A673 (cell line): ENCODE results near the gene ZNF716. TPM values are rescaled to one million over a fixed set of nuclear protein-coding genes. Genes with fewer than 3 reads are reported as not detected.

Experiments
- BruUV-seq: library from RNA; stranded (reverse); fragments of 400-500 nt; replicated peaks from 2 replicates; lab custom pipeline; 2021; lab: Mats Ljungman, UMichigan
- CTCF ChIA-PET: fragments of 300-600 bp; sonication (Branson Sonifier 250); formaldehyde crosslinking; loops from one replicate; lab custom pipeline; 2022; ENCODE audit warnings: antibody characterized with exemption; lab: Charles Lee
- POLR2A ChIA-PET: fragments of 300-600 bp; sonication (Branson Sonifier 250); formaldehyde crosslinking; loops from one replicate; lab custom pipeline; 2022; ENCODE audit warnings: antibody characterized with exemption; ENCODE audit not compliant: low non-redundant PET; lab: Charles Lee
- DNase-seq: peaks from one replicate; pipeline ENCODE4 v3.0.0-alpha.2; 2015; ENCODE audit warnings: low spot score
- H3K27ac ChIP-seq: fragments of 200-600 bp; sonication (generic); 2 replicates; pipeline ENCODE4 v1.5.1; 2016; ENCODE audit warnings: mixed run types, low read depth, mild to moderate bottlenecking, mixed read lengths, antibody characterized with exemption, low read length; ENCODE audit not compliant: poor library complexity, severe bottlenecking
- H3K27me3 ChIP-seq: fragments of 200-600 bp; sonication (generic); replicated peaks from 2 replicates; pipeline ENCODE4 v1.6.1; 2017; ENCODE audit warnings: mixed run types, low read depth, mild to moderate bottlenecking, mixed read lengths, antibody characterized with exemption, low read length; ENCODE audit not compliant: insufficient read depth, poor library complexity
- H3K36me3 ChIP-seq: fragments of 200-600 bp; sonication (generic); 2 replicates; pipeline ENCODE4 v1.6.1; 2016; ENCODE audit warnings: mixed run types, mild to moderate bottlenecking, mixed read lengths, antibody characterized with exemption, low read length; ENCODE audit not compliant: insufficient read depth, poor library complexity, severe bottlenecking
- H3K4me1 ChIP-seq: fragments of 200-600 bp; sonication (generic); 2 replicates; pipeline ENCODE4 v1.6.1; 2017; ENCODE audit warnings: mixed run types, mild to moderate bottlenecking, mixed read lengths, antibody characterized with exemption, low read length; ENCODE audit not compliant: insufficient read depth, poor library complexity, severe bottlenecking
- H3K4me3 ChIP-seq: fragments of 200-600 bp; sonication (generic); 2 replicates; pipeline ENCODE4 v1.5.1; 2016; ENCODE audit warnings: low read depth, mixed run types, mild to moderate bottlenecking, mixed read lengths, low read length; ENCODE audit not compliant: poor library complexity, severe bottlenecking
- H3K9me3 ChIP-seq: fragments of 200-600 bp; sonication (generic); 2 replicates; pipeline ENCODE4 v1.6.1; 2016; ENCODE audit warnings: mixed run types, low read depth, mild to moderate bottlenecking, mixed read lengths, antibody characterized with exemption, low read length; ENCODE audit not compliant: poor library complexity, severe bottlenecking
- CTCF ChIP-seq: fragments of 300-800, 200-600 bp; sonication (generic); conservative IDR thresholded peaks from 2 replicates; pipeline ENCODE4 v1.5.1; 2017; ENCODE audit warnings: low read depth, mild to moderate bottlenecking, antibody characterized with exemption, low read length, moderate library complexity, mixed read lengths
- EZH2 ChIP-seq: fragments of 200-600 bp; sonication (generic); IDR thresholded peaks from 2 replicates; pipeline ENCODE4 v1.6.1; 2017; ENCODE audit warnings: borderline replicate concordance, low read depth, mild to moderate bottlenecking, mixed read lengths, antibody characterized with exemption, low read length; ENCODE audit not compliant: poor library complexity, severe bottlenecking
- intact Hi-C: fragments of 100-400 bp; cut with micrococcal nuclease; formaldehyde crosslinking; loops from one replicate; pipeline ENCODE4 v1.10.0; 2022; ENCODE audit not compliant: unreplicated experiment
- total RNA-seq: library from RNA; stranded (reverse); gene quantifications from 2 replicates; pipeline ENCODE4 v1.2.3, GENCODE V29; 2021

The ZNF716 gene
- total RNA-seq, 1 experiment from 2014 or later, result not detected

DNA sequence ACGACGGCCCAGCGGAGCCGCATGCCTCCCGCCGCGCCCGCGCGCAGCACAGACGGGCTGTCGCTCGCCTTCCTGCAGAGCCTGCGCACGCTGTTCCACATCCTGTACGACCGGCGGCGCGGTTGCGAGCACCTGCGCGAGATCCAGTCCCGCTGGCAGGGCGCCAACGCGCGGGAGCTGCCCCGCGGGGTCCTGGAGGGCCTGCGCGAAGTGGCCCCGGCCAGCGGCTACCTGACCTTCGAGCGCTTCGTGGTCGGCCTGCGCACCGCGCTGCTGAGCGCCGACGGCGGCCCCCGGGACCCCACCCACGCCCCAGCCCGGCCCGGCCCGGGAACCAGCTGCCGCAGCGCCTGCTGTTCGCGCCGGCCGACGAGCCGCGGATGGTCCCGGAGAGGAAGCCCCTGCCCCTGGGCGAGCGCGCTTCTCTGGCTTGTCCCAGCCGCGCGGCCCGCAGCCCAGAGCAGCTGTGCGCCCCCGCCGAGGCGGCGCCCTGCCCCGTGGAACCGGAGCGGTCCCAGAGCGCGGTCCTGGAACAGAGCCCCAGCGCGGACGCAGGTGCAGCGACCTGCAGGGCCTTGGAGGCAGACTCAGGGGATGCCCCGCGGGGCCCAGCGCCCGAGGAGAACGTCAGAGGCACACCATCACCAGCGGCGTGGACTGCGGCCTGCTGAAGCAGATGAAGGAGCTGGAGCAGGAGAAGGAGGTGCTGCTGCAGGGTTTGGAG is 25.3 kb upstream of the ZNF716 start:
- no peak for TF ChIP-seq CTCF
- TF ChIP-seq EZH2, result no peak
- ChIA-PET POLR2A (no interaction called here), CTCF (no interaction called here)
- Histone ChIP-seq H3K27me3 (no peaks in the 10 kb centered on the region), H3K4me1 (no peaks in the 10 kb centered on the region), H3K9me3 (peaks cover 22% of the 10 kb centered on the region), H3K27ac (no peak overlapping the region), H3K36me3 (no peaks in the 10 kb centered on the region), H3K4me3 (no peak overlapping the region)
- intact Hi-C loops, result no loop called here
- DNase-seq, result no peak
- no TSS peak for BruUV-seq

DNA sequence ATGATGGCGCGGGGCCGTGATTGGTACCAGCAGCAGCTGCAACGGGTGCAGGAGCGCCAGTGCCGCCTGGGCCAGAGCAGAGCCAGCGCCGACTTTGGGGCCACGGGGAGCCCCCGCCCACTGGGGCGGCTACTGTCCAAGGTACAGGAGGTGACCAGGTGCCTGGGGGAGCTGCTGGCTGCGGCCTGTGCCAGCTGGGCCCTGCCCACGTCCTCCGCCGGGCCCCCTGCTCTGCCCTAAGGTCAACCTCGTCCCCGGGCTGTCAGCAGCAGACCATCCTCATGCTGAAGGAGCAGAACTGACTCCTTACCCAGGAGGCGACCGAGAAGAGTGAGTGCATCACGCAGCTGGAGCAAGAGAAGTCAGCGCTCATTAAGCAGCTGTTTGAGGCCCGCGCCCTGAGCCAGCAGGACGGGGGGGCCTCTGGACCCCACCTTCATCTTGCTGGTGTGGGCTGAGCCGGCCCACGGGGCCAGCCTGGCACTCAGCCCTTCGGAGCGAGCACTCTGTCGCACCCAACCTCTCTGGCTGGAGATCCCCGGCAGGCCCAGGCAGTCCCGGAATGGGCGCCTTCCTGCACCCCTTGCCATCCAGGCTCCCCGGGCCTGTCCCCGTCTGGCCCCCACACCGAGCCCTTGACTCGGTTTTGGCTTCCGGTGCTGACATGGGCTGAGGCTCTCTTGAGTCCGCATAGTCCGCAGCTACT is 24.6 kb upstream of the ZNF716 start:
- Histone ChIP-seq H3K27ac (no peak overlapping the region), H3K4me3 (no peak overlapping the region), H3K9me3 (peaks cover 22% of the 10 kb centered on the region), H3K4me1 (no peaks in the 10 kb centered on the region), H3K36me3 (no peaks in the 10 kb centered on the region), H3K27me3 (no peaks in the 10 kb centered on the region)
- no TSS peak for BruUV-seq
- TF ChIP-seq EZH2 (no peak), CTCF (no peak)
- POLR2A ChIA-PET, result no interaction called here
- intact Hi-C loops, result no loop called here
- CTCF ChIA-PET, result no interaction called here
- no peak for DNase-seq

GRCh38 chr7:57425969-57426628 is 23.9 kb upstream of the ZNF716 start:
- intact Hi-C loops, result no loop called here
- TF ChIP-seq CTCF, result 0 out of 2 replicates have a peak, but pooled peaks have one; percentile 18
- TF ChIP-seq EZH2, result no peak
- Histone ChIP-seq H3K36me3 (no peaks in the 10 kb centered on the region), H3K27ac (no peak overlapping the region), H3K4me3 (no peak overlapping the region), H3K9me3 (peaks cover 22% of the 10 kb centered on the region), H3K4me1 (no peaks in the 10 kb centered on the region), H3K27me3 (no peaks in the 10 kb centered on the region)
- no TSS peak for BruUV-seq
- no peak for DNase-seq
- POLR2A ChIA-PET, result no interaction called here
- CTCF ChIA-PET, result no interaction called here
